Esophagus muscularis mucosa (tissue), 4 donors: ENCODE measurements around the gene SPSB1. TPM values are rescaled to one million over a fixed set of nuclear protein-coding genes. Genes with fewer than 3 reads are reported as not detected.
A peak's percentile ranks its signal among the peaks of the same experiment; 100 is the strongest.

Source experiments
- DNase-seq: peaks from one replicate; pipeline ENCODE4 v3.0.0-alpha.2; 2017; ENCODE audit errors: extremely low spot score
- H3K27ac ChIP-seq, 4 donors: fragments of 200-600 bp; sonication (generic); replicated peaks in 1 of 4; 1 replicate in 3 of 4; 2 replicates in 1 of 4; pipeline ENCODE4 v1.5.1; 2016 to 2019; ENCODE audit warnings: mild to moderate bottlenecking in 1 of 4
- H3K27me3 ChIP-seq, 4 donors: fragments of 200-600 bp; sonication (generic); one replicate each; pipeline versions ENCODE4 v1.5.1 to v1.6.0; 2016 to 2019
- H3K36me3 ChIP-seq, 4 donors: fragments of 200-600 bp; sonication (generic); one replicate each; pipeline ENCODE4 v1.5.1; 2016 to 2019
- H3K4me1 ChIP-seq, 4 donors: fragments of 200-600 bp; sonication (generic); one replicate each; pipeline ENCODE4 v1.5.1; 2016 to 2019
- H3K4me3 ChIP-seq, 4 donors: fragments of 200-600 bp; sonication (generic); 1 replicate in 2 of 4; 2 replicates in 2 of 4; pipeline ENCODE4 v1.5.1; 2016 to 2019; ENCODE audit warnings: mild to moderate bottlenecking in 4 of 4, moderate library complexity in 1 of 4
- H3K9me3 ChIP-seq, 4 donors: fragments of 200-600 bp; sonication (generic); 1 replicate in 3 of 4; 2 replicates in 1 of 4; pipeline ENCODE4 v1.5.1; 2016 to 2019
- EP300 ChIP-seq: sonication (generic); formaldehyde crosslinking; IDR thresholded peaks from one replicate; pipeline ENCODE4 v1.6.1; 2017; ENCODE audit warnings: antibody characterized with exemption
- POLR2A ChIP-seq: fragments of 450-650 bp; IDR thresholded peaks from one replicate; pipeline ENCODE4 v1.6.1; 2017; ENCODE audit warnings: antibody characterized with exemption, moderate library complexity, mild to moderate bottlenecking, low read depth
- POLR2AphosphoS5 ChIP-seq, 2 donors: sonication (generic); formaldehyde crosslinking; IDR thresholded peaks; one replicate each; pipeline ENCODE4 v1.6.1; 2017; ENCODE audit warnings: antibody characterized with exemption in 2 of 2
- WGBS: methylation state at CpG from one replicate; pipeline ENCODE4 v1.1.5; 2018; 5-methylcytosine and 5-hydroxymethylcytosine counted together
- intact Hi-C: fragments of 100-400 bp; cut with DNase I; formaldehyde crosslinking; loops from one replicate; pipeline ENCODE4 v1.15.1; 2023
- total RNA-seq, 4 donors: library from RNA; depleted of rRNA; stranded (reverse); fragments of >200 nt; gene quantifications; one replicate each; pipeline versions ENCODE4 v1.1.0 to v1.2.1, GENCODE V29; 2016
- TF ChIP-seq, protein P1 (sequence below), 3 experiments: fragments of 200-600 bp in 2 of 3; fragments of 450-650 bp in 1 of 3; sonication (generic) in 2 of 3; IDR thresholded peaks; one replicate each; pipeline ENCODE4 v1.5.1; 2017 to 2019; ENCODE audit warnings: antibody characterized with exemption in 3 of 3, mild to moderate bottlenecking in 2 of 3, moderate library complexity in 1 of 3

SPSB1 gene
- total RNA-seq, 4 donors from 2014 or later: 61.0 to 104 (median 97.4) TPM

DNA sequence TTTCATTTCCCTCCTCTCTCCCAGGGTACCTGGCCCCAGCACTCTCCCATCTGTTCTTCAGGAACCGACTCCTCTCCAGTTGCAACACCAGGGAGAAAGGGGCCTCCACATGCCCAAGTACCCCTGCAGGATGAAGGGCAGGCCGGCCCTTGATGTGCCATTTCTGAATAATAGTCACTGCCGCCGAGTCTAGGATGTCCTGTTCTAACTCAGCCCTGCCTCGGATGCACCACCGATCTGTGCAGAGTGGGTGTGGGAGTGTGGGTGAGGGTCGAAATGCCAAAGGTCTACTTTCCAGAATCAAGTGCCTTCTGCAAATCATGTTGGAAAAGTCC is 25.4 kb upstream of the SPSB1 start:
- DNase-seq: no peak
- peaks cover 22 to 61% (median 50%) of the 10 kb centered on the region in 4 donors for H3K36me3 ChIP-seq
- TF ChIP-seq POLR2A (no peak), EP300 (no peak), POLR2AphosphoS5 (IDR thresholded peaks at IDR 0.05) (no peak)
- TF ChIP-seq, protein P1, sequence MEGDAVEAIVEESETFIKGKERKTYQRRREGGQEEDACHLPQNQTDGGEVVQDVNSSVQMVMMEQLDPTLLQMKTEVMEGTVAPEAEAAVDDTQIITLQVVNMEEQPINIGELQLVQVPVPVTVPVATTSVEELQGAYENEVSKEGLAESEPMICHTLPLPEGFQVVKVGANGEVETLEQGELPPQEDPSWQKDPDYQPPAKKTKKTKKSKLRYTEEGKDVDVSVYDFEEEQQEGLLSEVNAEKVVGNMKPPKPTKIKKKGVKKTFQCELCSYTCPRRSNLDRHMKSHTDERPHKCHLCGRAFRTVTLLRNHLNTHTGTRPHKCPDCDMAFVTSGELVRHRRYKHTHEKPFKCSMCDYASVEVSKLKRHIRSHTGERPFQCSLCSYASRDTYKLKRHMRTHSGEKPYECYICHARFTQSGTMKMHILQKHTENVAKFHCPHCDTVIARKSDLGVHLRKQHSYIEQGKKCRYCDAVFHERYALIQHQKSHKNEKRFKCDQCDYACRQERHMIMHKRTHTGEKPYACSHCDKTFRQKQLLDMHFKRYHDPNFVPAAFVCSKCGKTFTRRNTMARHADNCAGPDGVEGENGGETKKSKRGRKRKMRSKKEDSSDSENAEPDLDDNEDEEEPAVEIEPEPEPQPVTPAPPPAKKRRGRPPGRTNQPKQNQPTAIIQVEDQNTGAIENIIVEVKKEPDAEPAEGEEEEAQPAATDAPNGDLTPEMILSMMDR (IDR thresholded peaks at IDR 0.05): no peak
- peaks cover 23 to 32% (median 30%) of the 10 kb centered on the region in 4 donors for H3K4me1 ChIP-seq
- no peaks in the 10 kb centered on the region for H3K27me3 ChIP-seq
- intact Hi-C loops: loop anchor here (1.0 kb wide), 1 partner anchor 224 kb away; no protein-coding TSS in a partner anchor
- 58% methylated on average over 7 of the region's 7 CpGs for WGBS
- H3K27ac ChIP-seq: peak overlapping the region; percentile 55 to 78 (median 65)
- no peaks in the 10 kb centered on the region for H3K9me3 ChIP-seq
- no peak overlapping the region for H3K4me3 ChIP-seq

DNA sequence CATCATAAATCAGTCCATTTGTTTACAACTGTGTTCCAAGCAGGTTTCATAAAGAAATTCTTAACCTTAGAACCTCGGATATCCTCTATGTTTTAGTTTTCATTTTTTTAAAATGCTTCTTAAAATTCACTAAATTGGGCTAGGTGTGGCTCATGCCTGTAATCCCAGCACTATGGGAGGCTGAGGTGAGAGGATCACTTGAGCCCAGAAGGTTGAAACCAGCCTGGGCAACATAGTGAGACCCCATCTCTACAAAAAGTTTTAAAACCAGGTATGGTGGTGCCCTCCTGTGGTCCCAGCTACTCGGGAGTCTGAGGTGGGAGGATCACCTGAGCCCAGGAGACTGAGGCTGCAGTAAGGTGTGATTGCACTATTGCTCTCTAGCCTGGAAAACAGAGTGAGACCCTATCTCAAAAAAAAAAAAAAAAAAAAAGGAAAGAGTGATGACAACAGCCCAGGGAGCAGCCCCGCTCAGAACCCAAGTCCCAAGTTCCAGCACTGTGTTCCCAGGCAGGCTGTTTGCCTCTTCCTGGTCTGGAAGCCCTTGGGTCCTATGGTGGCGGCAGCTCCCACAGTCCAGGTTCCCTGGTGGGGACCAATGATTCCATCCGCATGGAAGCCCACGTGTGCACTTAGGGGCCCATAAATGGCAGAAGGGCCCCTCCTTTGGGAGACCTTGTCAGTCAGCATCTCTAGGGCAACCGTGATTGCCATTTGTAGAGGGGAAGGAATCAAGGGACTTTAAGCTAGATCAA is 24.7 kb upstream of the SPSB1 start:
- Histone ChIP-seq H3K4me3 (no peak overlapping the region), H3K27ac (no peak overlapping the region), H3K9me3 (no peaks in the 10 kb centered on the region), H3K27me3 (no peaks in the 10 kb centered on the region), H3K36me3 (peaks cover 18 to 54% (median 43%) of the 10 kb centered on the region in 4 donors), H3K4me1 (peaks cover 23 to 32% (median 30%) of the 10 kb centered on the region in 4 donors)
- TF ChIP-seq POLR2AphosphoS5 (IDR thresholded peaks at IDR 0.05) (no peak), EP300 (no peak), POLR2A (no peak)
- TF ChIP-seq, protein P1 (IDR thresholded peaks at IDR 0.05): no peak
- intact Hi-C loops: loop anchor here (1.0 kb wide), 1 partner anchor 223 kb away; no protein-coding TSS in a partner anchor
- WGBS: 82% methylated on average over 7 of the region's 7 CpGs
- no peak for DNase-seq

DNA sequence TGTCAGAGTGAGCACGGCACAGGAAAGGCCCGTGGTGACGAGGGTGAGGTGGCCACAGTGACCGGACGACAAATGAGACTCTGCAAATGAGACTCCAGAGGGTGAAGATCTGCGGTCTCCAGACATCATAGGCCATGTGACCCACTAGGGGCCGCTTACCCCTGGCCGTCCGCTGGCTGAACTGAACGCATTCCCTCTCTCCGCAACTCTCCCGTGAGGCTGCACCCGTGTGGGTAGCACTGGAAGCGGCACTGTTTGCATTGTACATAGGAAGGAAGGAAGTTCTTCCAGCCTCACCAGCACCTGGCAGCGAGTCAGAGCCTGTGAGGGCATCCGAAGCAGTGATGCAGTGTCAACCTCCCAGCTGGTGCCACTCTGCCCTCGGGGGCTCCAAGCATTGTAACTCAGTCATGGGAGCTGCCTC is 23.6 kb upstream of the SPSB1 start:
- WGBS: 82% methylated on average over 17 of the region's 17 CpGs
- no peaks in the 10 kb centered on the region for H3K9me3 ChIP-seq
- H3K4me3 ChIP-seq: no peak overlapping the region
- no peak overlapping the region for H3K27ac ChIP-seq
- no peak for TF ChIP-seq POLR2AphosphoS5 (IDR thresholded peaks at IDR 0.05)
- TF ChIP-seq, protein P1 (IDR thresholded peaks at IDR 0.05): no peak
- TF ChIP-seq EP300: no peak
- no peak for TF ChIP-seq POLR2A
- H3K4me1 ChIP-seq: peaks cover 23 to 32% (median 30%) of the 10 kb centered on the region in 4 donors
- DNase-seq: no peak
- no peaks in the 10 kb centered on the region for H3K27me3 ChIP-seq
- intact Hi-C loops: no loop called here
- H3K36me3 ChIP-seq: peaks cover 7 to 44% (median 32%) of the 10 kb centered on the region in 4 donors

DNA sequence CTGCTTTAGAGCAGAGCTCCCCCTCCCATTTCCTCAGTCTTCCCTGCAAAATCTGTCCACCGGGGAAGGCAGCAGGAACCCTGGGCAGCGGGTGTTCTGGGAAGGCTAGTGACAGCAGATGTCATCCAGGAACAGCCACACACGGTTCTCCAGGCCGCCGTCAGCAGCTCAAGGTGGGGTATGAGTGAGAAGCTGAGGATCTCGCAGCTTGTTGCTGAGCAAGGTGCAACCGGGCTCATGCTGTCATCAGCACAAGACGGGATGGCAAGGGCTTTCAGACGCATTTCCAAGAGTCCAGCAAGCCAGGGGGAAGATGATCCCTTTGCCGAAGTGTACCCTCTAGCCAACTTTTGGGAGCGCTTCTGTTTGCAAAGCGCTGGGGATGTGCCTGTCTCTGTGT is 23.0 kb upstream of the SPSB1 start:
- DNase-seq: no peak
- intact Hi-C loops: no loop called here
- H3K4me3 ChIP-seq: no peak overlapping the region
- TF ChIP-seq POLR2AphosphoS5 (IDR thresholded peaks at IDR 0.05) (no peak), EP300 (no peak), POLR2A (no peak)
- TF ChIP-seq, protein P1 (IDR thresholded peaks at IDR 0.05): no peak
- no peaks in the 10 kb centered on the region for H3K27me3 ChIP-seq
- peaks cover 23 to 32% (median 30%) of the 10 kb centered on the region in 4 donors for H3K4me1 ChIP-seq
- H3K36me3 ChIP-seq: peaks cover under 1 to 37% (median 26%) of the 10 kb centered on the region in 4 donors
- no peak overlapping the region for H3K27ac ChIP-seq
- WGBS: 76% methylated on average over 10 of the region's 12 CpGs
- no peaks in the 10 kb centered on the region for H3K9me3 ChIP-seq
